Transverse colon (tissue), 4 donors: Measurements from ENCODE around the gene PTPRF.

Experiments
- CTCF ChIP-seq, 5 experiments: fragments of 200-600 bp in 3 of 5; fragments of 450-650 bp in 2 of 5; sonication (generic) in 3 of 5; IDR thresholded peaks; 1 replicate in 2 of 5; 2 replicates in 3 of 5; pipeline ENCODE4 v1.5.1; 2016 to 2017; ENCODE audit warnings: antibody characterized with exemption in 5 of 5, inconsistent platforms in 3 of 5, mild to moderate bottlenecking in 2 of 5, moderate library complexity in 1 of 5
- EP300 ChIP-seq: sonication (generic); formaldehyde crosslinking; IDR thresholded peaks from one replicate; pipeline ENCODE4 v1.6.1; 2017; ENCODE audit warnings: antibody characterized with exemption, low read depth
- POLR2A ChIP-seq: fragments of 450-650 bp; IDR thresholded peaks from one replicate; pipeline ENCODE4 v1.6.1; 2016; ENCODE audit warnings: antibody characterized with exemption, mild to moderate bottlenecking, moderate library complexity
- POLR2AphosphoS5 ChIP-seq, 3 donors: sonication (generic); formaldehyde crosslinking; IDR thresholded peaks; one replicate each; pipeline ENCODE4 v1.6.1; 2016; ENCODE audit warnings: antibody characterized with exemption in 3 of 3

DNA sequence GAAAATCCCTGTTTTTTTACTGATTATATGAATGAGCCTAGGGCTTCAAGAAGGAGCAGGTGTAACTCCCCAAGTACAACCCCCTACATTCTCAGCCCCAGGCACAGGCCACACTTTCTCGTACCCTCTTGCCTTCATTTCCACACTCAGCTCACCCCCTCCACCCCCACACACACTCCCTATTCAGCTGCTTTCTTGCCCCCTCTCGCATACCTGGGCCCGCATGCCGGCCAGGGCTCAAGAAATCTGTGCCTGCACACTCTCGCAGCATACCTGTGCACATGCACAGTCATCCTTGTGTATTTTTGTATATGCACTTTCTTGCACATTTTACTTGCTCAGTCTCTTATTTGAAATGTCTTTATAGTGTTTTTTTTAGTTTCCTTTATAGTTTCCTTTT lies 2.0 kb downstream of the PTPRF start:
- TF ChIP-seq CTCF (IDR thresholded peaks at IDR 0.05) (no peak), POLR2A (no peak), POLR2AphosphoS5 (IDR thresholded peaks at IDR 0.05) (no peak), EP300 (no peak)
